ENCODE measurements around the gene MYL7.

GRCh38 chr7:44101966-44102845 lies 38.9 kb downstream of the MYL7 start:
- no peak for TF ChIP-seq ZNF274 (IDR thresholded peaks at IDR 0.05; ENCODE audit: low read depth, low read length)
- no peak for TF ChIP-seq YY1 (IDR thresholded peaks at IDR 0.05; ENCODE audit: insufficient read depth, insufficient read length)
